Measurements from ENCODE around the gene TTC34.

- TF ChIP-seq, protein P1, sequence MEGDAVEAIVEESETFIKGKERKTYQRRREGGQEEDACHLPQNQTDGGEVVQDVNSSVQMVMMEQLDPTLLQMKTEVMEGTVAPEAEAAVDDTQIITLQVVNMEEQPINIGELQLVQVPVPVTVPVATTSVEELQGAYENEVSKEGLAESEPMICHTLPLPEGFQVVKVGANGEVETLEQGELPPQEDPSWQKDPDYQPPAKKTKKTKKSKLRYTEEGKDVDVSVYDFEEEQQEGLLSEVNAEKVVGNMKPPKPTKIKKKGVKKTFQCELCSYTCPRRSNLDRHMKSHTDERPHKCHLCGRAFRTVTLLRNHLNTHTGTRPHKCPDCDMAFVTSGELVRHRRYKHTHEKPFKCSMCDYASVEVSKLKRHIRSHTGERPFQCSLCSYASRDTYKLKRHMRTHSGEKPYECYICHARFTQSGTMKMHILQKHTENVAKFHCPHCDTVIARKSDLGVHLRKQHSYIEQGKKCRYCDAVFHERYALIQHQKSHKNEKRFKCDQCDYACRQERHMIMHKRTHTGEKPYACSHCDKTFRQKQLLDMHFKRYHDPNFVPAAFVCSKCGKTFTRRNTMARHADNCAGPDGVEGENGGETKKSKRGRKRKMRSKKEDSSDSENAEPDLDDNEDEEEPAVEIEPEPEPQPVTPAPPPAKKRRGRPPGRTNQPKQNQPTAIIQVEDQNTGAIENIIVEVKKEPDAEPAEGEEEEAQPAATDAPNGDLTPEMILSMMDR (IDR thresholded peaks at IDR 0.05; ENCODE audit: insufficient read depth, low read length, poor library complexity, severe bottlenecking): no peak
- TF ChIP-seq EZH2phosphoT487 (conservative IDR thresholded peaks at IDR 0.05; ENCODE audit: low read length): no peak
Observed at GRCh38 chr1:2633366-2633935, 168.0 kb downstream of the TTC34 start.

All from SU-DHL-6 (cell line).